GM12892 (cell line): Measurements from ENCODE around the gene PNKD.

Source experiments
- POLR2A ChIP-seq: IDR thresholded peaks from 2 replicates; pipeline ENCODE4 v1.6.1; 2011; ENCODE audit warnings: low read depth, low read length, control low read depth
- POLR2AphosphoS5 ChIP-seq: IDR thresholded peaks from 2 replicates; pipeline ENCODE4 v1.6.1; 2011; ENCODE audit warnings: low read depth, low read length, control low read depth
- TAF1 ChIP-seq: IDR thresholded peaks from 2 replicates; pipeline ENCODE4 v1.6.1; 2011; ENCODE audit warnings: low read depth, mild to moderate bottlenecking, control low read depth, low read length, borderline replicate concordance

DNA sequence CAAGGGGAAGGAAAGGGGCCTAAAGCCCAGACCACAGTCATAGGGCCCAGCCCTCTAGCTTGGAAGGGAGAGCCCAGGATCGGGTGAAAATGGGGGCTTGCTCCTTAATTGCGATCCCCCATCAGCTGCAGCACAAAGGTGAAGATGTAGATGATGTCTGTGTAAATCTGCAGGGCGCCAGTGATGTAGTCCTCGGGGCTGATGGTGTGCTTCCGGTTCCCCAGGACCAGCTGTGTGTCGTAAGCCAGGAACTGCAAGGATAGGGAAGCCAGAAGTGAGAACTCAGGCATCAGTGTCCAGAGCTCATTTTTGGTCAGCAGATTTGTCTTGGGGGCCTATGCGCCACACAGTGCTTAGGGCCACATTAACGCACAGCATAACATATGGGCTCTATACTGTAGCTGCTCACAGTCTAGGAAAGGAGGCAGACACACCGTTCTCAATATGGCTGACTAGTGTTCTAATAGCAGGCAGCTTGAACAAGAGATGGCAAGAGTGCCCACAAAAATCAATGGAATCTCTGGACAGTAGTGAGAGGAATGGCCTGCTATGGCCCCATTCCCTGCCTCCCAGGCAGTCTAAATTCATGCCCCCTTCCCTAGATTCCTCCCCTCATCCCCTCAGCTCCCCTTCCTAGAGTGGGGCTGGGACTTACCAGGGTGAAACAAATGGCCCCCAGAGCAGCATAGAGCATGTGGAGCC, 5.2 kb downstream of the PNKD start:
- no peak for TF ChIP-seq POLR2A
- TF ChIP-seq POLR2AphosphoS5, result no peak
- TF ChIP-seq TAF1, result no peak
